Stimulated activated CD4-positive, alpha-beta T cell treated with anti-CD3 and anti-CD28 coated beads, Interleukin-2, amount 100 ng/mL, for 24 hours (primary cell): ENCODE measurements around the gene BAIAP2L1.
"Not testable (repeated sequence)": the region's sequence is repeated elsewhere in the genome, so short reads cannot be mapped to it uniquely, and the experiment has no call there.

Source experiments
- DNase-seq, 2 donors: peaks; one replicate each; pipeline ENCODE4 v3.0.0-alpha.2; 2020

Gene BAIAP2L1

DNA sequence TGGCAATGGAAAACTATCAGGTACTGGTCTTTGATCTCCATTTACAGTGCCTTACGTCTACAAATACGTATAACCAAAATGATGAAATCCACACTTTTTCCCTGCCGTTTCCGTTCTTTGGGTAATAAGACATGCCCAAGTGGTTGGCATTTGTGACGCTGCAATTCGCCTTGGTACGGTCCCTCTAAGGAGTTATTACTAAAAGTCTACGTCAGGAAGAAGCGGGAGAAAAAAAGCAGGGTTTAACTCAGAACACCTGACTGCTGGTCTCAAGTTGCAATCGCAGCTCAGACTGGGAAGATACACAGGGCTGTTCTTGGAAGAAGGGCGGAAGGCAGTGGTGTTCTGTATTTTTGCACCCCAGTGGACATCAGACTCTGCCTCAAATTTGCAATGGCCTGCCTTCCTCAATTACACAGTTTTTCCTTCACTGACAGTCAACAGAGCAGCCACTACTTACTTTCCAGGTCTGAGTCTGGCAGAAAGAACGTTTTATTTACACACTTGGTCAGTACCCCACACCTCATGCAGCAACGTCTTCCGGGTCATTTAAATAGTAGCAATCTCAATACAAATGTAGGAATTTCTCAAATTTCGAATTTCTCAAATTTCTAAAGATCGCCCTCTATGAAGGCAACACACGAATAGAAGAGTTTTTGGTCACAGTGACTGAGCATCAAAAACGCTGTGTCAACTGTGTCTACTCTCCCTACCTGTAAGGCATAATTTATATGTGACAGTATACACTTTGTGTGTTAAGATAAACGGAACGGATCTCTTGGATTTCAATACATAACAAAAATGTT lies 2.1 kb downstream of the BAIAP2L1 start:
- no peak for DNase-seq

DNA sequence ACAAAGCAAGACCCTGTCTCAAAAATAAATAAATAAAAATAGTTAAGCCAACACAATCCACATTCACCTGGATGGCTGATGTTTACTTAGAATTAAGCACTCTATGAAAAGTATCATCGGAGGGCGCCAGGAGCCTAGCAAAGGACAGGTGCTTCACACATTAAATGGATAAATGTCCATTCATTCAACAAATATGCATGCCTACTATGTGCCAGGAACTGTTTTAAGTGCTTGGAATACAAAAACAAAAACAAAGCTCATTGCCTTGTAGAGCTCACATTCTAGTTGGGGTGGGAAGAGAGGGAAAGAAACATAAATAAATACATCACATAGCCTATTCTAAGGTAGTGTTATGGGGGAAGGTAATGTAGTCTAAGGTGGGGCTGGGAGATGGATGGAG lies 4.1 kb downstream of the BAIAP2L1 start:
- no peak for DNase-seq

- no peak for DNase-seq
Observed at GRCh38 chr7:98395951-98396350, 4.9 kb downstream of the BAIAP2L1 start.

GRCh38 chr7:98395481-98395880 lies 5.4 kb downstream of the BAIAP2L1 start:
- no peak for DNase-seq

- no peak for DNase-seq
Observed at GRCh38 chr7:98394377-98394836, 6.5 kb downstream of the BAIAP2L1 start.

DNA sequence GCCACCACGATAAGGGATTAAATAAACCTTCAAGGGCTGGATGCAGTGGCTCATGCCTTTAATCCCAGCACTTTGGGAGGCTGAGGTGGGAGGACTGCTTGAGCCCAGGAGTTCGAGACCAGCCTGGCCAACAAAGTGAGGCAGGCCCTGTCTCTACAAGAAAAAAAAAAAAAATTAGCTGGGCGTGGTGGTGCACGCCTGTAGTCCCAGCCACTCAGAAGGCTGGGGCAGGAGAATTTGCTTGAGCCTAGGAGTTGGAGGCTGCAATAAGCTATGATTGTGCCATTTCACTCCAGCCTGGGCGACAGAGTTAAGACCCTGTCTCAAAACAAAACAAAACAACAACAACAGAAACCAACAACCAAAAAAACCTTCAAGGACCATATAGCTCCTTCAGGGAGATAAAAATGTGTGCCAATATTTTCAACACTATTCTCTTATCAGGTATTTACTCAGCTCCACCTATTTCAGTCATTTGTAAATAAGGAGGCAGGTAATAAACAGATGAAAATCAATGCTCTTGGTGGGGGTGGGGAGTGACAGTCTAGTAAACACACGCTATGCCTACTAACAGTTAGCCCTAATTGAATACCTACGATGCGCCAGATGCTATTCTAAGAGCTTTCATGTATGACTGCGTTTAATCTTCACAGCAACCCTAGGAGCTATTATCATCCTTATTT lies 13.2 kb downstream of the BAIAP2L1 start:
- no peak for DNase-seq

- DNase-seq = no peak
Observed at GRCh38 chr7:98387131-98387530, 13.8 kb downstream of the BAIAP2L1 start.

DNA sequence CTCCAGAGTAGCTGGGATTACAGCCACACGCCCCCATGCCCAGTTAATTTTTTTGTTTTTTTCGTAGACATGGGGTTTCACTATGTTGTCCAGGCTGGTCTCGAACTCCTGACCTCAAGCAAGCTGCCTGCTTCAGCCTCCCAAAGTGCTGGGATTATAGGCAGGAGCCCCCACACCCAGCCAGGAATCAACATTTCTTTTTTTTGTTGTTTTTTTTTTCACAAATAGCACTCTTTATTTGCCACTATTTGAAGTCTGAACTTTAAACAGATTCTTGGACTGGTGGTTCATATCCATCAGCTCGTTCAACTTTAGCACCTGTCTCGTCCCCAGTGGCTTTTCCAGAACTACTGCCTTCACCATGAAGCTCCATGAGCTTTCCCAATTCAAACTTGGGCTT lies 15.4 kb downstream of the BAIAP2L1 start:
- DNase-seq = not testable (repeated sequence)

DNA sequence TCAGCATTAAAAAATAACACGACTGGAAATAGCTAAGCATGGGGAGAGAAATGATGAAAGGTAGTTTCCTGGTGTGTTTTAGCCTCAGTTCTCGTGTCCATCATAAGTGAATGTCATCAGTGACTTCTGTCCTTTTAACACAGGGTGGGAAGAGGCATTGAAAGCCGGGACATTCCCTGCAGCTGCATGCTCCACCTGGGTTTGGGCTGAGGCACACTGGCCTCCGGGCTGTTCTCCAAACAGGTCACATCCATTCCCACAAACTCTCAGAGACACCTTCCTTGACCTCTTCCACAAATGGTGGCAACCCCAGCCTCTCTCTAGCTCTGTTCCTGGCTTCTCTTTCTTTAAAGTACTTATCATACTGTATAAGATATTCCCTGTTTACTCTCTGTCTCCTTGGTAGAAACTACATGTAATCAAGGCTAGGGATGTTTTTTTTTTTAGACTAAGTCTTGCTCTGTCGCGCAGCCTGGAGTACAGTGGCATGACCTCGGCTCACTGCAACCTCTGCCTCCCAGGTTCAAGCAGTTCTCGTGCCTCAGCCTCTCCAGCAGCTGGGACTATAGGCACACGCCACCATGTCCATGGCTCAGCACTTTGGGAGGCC lies 22.6 kb downstream of the BAIAP2L1 start:
- DNase-seq = no peak

DNA sequence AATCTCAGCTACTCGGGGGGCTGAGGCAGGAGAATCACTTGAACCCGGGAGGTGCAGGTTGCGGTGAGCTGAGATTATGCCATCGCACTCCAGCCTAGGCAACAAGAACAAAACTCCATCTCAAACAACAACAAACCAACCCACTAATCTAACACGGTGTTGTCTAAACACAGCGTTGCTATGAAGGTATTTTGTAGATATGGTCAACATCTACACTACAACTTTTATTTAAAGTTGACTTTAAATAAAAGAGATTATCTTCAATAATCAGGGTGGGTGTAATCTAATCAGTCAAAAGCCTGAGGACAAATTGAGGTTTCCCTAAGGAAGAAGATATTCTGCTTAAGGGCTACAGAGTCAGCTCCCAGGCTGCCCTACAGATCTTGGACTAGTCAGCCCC lies 24.2 kb downstream of the BAIAP2L1 start:
- DNase-seq = no peak

DNA sequence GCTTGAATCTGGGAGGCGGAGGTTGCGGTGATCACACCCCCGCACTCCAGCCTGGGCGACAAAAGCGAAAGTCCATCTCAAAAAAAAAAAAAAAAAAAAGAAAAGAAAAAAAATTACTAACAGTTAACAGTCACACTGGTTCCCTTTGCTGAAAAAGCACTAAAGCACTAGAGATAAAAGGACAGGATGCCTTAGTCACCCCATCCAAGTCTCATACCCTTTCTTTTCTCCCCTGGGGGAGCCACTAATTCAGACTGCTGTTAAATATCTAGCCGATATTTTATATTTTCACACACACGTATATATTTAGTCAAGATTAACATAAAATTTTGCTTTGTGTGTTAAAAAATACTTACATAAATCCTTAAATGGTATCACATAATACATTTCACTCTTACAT lies 25.2 kb downstream of the BAIAP2L1 start:
- DNase-seq = no peak

- DNase-seq = no peak
Observed at GRCh38 chr7:98374285-98374680, 26.6 kb downstream of the BAIAP2L1 start.

GRCh38 chr7:98372993-98373392 lies 27.9 kb downstream of the BAIAP2L1 start:
- no peak for DNase-seq

DNA sequence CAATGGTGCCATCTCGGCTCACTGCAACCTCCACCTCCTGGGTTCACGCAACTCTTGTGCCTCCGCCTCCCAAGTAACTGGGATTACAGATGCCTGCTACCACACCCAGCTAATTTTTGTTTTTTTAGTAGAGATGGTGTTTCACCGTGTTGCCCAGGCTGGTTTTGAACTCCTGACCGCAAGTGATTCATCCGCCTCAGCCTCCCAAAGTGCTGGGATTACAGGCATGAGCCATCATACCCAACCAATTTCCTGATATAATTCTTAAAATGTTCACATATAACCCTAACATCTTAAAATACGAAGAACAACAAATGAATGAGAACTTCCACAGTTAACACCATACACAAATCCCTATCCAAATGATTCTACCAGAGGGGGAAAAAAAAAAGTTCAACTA lies 31.2 kb downstream of the BAIAP2L1 start:
- DNase-seq = no peak

DNA sequence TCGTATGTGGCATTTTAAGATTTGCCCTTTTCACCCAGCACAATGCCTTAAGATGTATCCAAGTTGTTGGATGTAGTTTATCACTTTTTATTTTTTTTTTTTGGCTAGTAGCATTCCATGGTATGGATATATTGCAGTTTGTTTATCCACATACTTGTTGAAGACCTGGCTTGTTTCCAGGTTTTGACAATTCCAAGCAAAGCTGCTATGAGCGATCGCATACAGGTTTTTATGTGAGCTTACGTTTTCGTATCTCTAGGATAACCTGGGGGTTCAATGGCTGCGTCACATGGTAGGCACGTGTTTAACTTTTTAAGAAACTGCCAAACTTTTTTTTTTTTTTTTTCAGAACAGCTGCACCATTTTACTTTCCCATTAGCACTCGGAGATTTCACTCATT lies 32.2 kb downstream of the BAIAP2L1 start:
- no peak for DNase-seq

GRCh38 chr7:98366562-98366938 lies 34.3 kb downstream of the BAIAP2L1 start:
- no peak for DNase-seq

DNA sequence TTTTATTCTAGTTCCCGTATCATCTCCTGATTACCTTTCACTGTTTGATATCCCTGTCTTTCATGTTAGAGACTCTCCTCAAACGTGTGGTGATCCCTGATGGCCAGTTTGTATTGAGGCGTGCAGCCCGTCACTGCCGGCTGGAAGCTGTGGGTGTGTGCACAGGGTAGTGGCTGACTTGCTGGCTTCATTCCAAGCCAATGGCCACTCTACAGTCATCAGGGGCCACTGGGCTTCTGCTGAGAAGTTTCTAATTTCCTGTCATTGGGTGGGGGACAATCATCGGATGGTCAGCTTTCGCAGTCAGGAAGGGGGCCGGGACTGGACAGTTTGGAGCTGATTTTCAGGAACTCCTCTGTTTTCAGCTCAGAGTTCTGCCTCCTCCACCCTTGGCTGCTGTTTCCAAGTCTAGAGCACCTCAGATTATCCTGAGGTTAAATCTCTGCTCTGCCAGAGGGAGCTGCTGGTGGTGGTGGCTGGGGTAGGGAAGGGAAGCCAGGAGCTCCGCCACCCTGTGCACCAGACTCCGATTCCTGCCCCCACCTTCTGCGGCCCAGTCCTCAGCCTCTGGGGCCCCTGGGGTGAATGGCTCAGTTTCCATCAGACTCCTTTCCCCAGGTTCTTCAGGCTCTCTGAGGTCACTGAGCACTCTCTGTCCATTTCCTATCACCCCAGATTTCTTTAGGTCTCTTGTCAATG lies 34.9 kb downstream of the BAIAP2L1 start:
- no peak for DNase-seq

DNA sequence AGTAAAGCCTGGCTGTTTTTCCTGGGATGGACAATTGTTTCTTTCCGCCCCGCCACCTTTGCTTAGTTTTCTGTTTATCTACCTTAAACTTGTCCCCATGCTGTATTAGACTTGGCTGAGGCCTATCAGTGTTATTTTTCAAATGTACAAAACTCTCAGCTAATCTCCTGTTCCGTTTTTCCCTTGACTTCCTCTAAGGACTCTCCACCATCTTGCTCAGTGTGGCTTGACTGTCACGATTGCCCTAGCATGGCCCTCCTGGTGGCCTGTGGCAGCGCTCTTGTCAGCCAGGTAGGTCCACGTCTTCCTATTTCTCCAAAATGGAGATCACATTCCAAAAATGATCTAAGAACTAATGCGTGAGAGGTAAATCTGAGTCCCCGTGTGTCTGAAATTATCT lies 36.7 kb downstream of the BAIAP2L1 start:
- DNase-seq = no peak

GRCh38 chr7:98362517-98362916 lies 38.4 kb downstream of the BAIAP2L1 start:
- no peak for DNase-seq

DNA sequence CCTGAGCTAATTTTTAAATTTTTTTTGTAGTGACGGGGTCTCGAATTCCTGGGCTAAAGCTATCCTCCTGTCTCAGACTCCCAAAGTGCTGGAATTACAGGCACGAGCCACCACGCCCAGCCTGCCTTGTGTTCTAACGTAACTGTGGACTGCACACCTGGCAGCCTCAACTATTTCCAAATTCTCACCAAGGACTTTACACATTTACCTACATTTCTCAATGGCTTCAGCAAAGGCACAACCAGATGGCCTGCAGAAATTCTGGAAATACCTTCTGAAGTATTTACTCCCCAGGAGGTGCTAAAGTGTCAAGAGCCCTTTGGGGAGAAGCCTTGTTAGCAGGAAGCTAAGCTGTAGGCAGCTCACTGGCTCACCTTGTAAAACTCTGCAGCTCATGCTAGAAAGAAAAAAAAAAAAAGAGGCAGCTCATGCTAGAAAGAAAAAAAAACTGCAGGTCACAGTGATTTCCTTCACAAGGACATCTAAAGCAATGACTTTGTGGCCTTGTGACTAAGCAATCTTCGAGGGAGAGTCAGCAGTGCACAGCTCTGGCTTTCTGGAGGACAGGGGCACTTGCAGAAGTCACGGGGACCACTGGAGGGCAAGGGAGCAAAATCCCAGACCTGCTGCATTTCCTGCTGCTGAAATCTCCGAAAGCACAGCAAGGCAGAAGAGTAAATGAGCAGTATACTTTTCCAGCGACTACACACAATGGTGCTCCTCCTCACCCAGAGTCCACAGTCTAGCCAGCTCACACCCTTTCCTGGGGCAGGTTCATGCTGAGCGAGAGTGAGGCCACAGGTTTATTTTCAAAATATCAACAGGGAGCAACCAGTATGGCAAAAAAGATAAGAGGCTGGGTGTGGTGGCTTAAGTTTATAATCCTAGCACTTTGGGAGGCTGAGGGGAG lies 40.4 kb downstream of the BAIAP2L1 start:
- no peak for DNase-seq

DNA sequence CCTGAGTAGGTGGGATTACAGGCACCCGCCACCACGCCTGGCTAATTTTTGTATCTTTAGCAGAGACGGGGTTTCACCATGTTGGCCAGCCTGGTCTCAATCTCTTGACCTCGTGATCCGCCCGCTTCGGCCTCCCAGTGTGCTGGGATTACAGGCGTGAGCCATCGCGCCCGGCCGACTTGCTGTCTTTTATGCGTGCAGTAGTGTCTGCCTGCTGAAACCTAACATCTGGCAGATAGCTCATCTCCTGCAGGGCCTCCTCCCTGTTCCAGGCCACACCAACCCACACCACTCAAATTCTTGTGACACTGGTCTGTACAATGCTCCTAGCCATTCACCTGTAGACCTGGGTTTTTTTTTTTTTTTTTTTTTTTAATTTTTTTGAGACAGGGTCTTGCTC lies 41.5 kb downstream of the BAIAP2L1 start:
- DNase-seq = no peak

DNA sequence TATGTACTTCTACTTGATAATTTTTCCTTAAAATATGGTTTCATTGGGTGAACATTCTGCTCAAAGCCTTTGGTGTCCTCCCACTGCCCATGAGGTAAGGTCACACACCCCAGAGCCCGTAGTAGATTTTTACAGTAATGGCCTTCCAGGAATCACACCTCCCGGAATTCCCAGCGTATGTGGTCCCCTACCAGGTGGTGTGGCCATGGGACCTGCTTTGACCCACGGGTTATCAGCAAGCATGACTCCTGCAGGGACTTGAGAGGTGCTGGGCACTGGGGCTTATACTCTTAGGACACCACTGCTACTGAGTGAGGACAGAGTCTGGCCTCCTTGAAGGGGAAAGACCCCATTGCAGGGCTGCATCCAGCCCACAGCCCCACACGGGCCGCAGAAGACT lies 42.2 kb downstream of the BAIAP2L1 start:
- no peak for DNase-seq
